Mesothelial cell of epicardium (in vitro differentiated cells): ENCODE data around the gene PRSS35. TPM values are rescaled to one million over a fixed set of nuclear protein-coding genes. Genes with fewer than 3 reads are reported as not detected.
A peak's percentile ranks its signal among the peaks of the same experiment; 100 is the strongest.

Experiments used
- DNase-seq, 2 experiments: peaks; one replicate each; pipeline ENCODE4 v3.0.0; 2021; ENCODE audit warnings: low spot score in 2 of 2; ENCODE audit not compliant: unreplicated experiment in 2 of 2
- H3K27ac Mint-ChIP-seq: 2 replicates; pipeline ENCODE4 v1.8.0; 2021; ENCODE audit warnings: mixed read lengths
- H3K27me3 Mint-ChIP-seq: 2 replicates; pipeline ENCODE4 v1.8.0; 2021; ENCODE audit warnings: low read depth, mixed read lengths
- H3K36me3 Mint-ChIP-seq: 2 replicates; pipeline ENCODE4 v1.8.0; 2021; ENCODE audit warnings: mixed read lengths
- H3K4me1 Mint-ChIP-seq: 2 replicates; pipeline ENCODE4 v1.8.0; 2021; ENCODE audit warnings: mixed read lengths
- H3K4me3 Mint-ChIP-seq: 2 replicates; pipeline ENCODE4 v1.8.0; 2021; ENCODE audit warnings: mild to moderate bottlenecking, moderate library complexity, mixed read lengths
- H3K9me3 Mint-ChIP-seq: 2 replicates; pipeline ENCODE4 v1.8.0; 2021; ENCODE audit warnings: mixed read lengths
- CTCF ChIP-seq: fragments of 200-600 bp; sonication (generic); IDR thresholded peaks from one replicate; pipeline ENCODE4 v1.5.0; 2021; ENCODE audit warnings: antibody characterized with exemption; ENCODE audit not compliant: unreplicated experiment
- total RNA-seq: library from RNA; stranded (reverse); gene quantifications from 3 replicates; pipeline ENCODE4 v1.2.1, GENCODE V29; 2021

PRSS35 gene
- total RNA-seq, 1 donor from 2014 or later, result 42.2 TPM

DNA sequence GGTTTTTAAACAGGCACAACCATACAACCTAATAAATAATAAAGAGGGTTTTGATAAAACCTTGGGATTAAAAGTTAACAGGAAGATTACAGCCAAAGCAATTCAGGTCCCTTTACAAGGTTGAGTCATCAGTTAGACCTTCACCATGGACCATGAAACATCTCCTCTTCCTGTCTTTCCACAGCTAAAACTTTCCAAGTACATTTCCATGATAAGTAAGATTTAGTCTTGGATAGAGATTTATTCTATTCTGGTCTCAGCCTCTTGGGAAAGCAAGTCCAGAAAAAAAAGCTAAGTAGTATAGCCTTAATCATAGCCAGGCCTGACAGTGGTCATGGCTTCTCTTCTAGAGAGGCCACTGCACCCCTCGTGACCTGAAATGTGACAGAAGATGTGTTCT, 2.9 kb upstream of the PRSS35 start:
- Mint-ChIP-seq H3K4me3 (no peak overlapping the region), H3K4me1 (peaks cover 50% of the 10 kb centered on the region)
- no peak for TF ChIP-seq CTCF

DNA sequence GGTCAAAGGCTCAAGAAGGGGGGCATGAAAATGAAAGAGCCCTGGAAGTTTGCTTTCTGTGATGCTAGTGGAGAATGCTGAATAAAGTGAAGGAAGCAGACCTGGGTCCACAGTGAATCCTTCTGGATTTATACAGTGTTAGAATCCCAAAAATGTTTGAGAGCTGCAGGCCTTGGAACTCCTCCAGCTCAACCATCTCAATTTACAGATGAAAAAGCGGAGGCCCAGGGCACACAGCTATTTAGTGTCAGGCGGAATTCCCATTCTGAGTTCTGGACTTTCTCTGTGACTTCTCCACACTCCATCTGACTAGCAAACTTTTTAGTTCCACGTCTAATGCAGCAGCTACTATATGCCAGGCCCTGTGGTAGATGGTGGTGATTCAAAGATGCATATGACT, 1.5 kb upstream of the PRSS35 start:
- H3K27me3 Mint-ChIP-seq, result no peaks in the 10 kb centered on the region
- peak overlapping the region; percentile 24 for H3K27ac Mint-ChIP-seq
- H3K4me3 Mint-ChIP-seq, result peak overlapping the region; percentile 37
- H3K4me1 Mint-ChIP-seq, result peaks cover 52% of the 10 kb centered on the region
- DNase-seq, result no peak
- H3K9me3 Mint-ChIP-seq, result no peaks in the 10 kb centered on the region
- no peaks in the 10 kb centered on the region for H3K36me3 Mint-ChIP-seq
- TF ChIP-seq CTCF, result no peak

More for the DNA sequence above, 2.9 kb upstream of the PRSS35 start:
- H3K27me3 Mint-ChIP-seq, result no peaks in the 10 kb centered on the region
- no peak overlapping the region for H3K27ac Mint-ChIP-seq
- no peaks in the 10 kb centered on the region for H3K36me3 Mint-ChIP-seq
- no peak for DNase-seq
- no peaks in the 10 kb centered on the region for H3K9me3 Mint-ChIP-seq

DNA sequence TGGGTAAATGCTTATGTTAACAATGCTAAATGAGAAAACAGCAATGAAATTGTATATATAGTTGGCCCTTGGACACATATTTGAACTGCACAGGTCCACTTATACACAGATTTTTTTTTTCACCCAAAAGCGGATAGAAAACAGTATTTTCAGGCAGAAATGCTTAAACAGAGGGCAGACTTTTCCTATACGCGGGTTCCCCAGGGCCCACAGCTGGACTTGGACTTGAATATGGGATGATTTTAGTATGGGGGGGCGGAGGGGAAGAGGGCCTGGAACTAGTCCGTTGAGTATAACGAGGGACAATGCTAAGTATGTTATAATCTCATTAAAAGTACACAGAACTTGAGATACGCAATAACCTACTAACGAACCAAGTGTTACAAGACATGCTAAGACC, 1.1 kb upstream of the PRSS35 start:
- H3K27me3 Mint-ChIP-seq, result no peaks in the 10 kb centered on the region
- H3K27ac Mint-ChIP-seq, result peak overlapping the region; percentile 87
- H3K36me3 Mint-ChIP-seq, result no peaks in the 10 kb centered on the region
- H3K4me1 Mint-ChIP-seq, result peaks cover 52% of the 10 kb centered on the region
- TF ChIP-seq CTCF, result no peak
- H3K4me3 Mint-ChIP-seq, result peak overlapping the region; percentile 80
- no peak for DNase-seq
- H3K9me3 Mint-ChIP-seq, result no peaks in the 10 kb centered on the region

- DNase-seq, result no peak
- H3K4me1 Mint-ChIP-seq, result peaks cover 39% of the 10 kb centered on the region
- no peak overlapping the region for H3K27ac Mint-ChIP-seq
- peaks cover 2% of the 10 kb centered on the region for H3K36me3 Mint-ChIP-seq
- TF ChIP-seq CTCF, result no peak
- H3K9me3 Mint-ChIP-seq, result no peaks in the 10 kb centered on the region
- H3K4me3 Mint-ChIP-seq, result no peak overlapping the region
- H3K27me3 Mint-ChIP-seq, result no peaks in the 10 kb centered on the region
These were observed 2.1 kb downstream of the PRSS35 start for GRCh38 chr6:83514466-83514865.

- no peak for DNase-seq
- no peak overlapping the region for H3K27ac Mint-ChIP-seq
These were observed 2.6 kb downstream of the PRSS35 start for GRCh38 chr6:83514866-83515466.

More at GRCh38 chr6:83514866-83515466, 2.6 kb downstream of the PRSS35 start:
- Mint-ChIP-seq H3K27me3 (no peaks in the 10 kb centered on the region), H3K4me1 (peaks cover 39% of the 10 kb centered on the region), H3K4me3 (no peak overlapping the region), H3K36me3 (peaks cover 2% of the 10 kb centered on the region), H3K9me3 (no peaks in the 10 kb centered on the region)
- TF ChIP-seq CTCF, result peak; percentile 88
